ENCODE measurements around the gene OR52N2. TPM values are rescaled to one million over a fixed set of nuclear protein-coding genes. Genes with fewer than 3 reads are reported as not detected.

Gene OR52N2
- total RNA-seq, 1 donor from 2014 or later: not detected

DNA sequence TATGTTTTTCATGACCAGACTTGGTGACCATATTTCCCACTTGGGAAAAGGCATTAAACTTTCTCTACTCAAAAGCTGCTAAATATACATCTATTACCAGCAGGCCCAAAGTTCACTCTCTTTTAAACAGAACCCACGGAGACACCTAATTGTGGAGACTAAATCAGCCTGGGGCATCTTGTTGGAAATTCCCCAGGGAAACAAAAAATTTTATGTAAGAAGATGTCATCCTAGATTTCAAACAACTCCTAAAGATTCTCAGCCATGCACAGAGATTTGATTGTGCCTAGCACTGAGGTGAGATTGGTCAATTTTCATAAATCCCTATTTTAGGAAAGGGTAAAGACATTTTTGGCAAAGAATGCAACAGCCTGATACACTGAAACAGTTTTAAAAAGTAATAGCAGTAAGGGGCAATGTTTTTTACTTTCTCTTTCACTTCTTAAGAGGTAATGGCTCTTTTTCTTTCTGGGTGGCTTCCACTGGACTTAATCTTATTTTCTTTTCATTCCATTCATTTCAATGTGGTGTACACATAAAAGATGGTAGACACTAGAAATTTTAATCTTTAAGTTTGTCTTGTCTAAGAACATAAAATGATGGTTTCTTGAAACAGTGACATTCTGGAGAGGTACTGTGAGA is 9.6 kb downstream of the OR52N2 start:
- TF ChIP-seq POLR2AphosphoS5 (IDR thresholded peaks at IDR 0.05; ENCODE audit: insufficient read depth in 1 of 2, low read depth in 1 of 2) (no peak), POLR2A (IDR thresholded peaks at IDR 0.05) (no peak)
- TF ChIP-seq, protein P1, sequence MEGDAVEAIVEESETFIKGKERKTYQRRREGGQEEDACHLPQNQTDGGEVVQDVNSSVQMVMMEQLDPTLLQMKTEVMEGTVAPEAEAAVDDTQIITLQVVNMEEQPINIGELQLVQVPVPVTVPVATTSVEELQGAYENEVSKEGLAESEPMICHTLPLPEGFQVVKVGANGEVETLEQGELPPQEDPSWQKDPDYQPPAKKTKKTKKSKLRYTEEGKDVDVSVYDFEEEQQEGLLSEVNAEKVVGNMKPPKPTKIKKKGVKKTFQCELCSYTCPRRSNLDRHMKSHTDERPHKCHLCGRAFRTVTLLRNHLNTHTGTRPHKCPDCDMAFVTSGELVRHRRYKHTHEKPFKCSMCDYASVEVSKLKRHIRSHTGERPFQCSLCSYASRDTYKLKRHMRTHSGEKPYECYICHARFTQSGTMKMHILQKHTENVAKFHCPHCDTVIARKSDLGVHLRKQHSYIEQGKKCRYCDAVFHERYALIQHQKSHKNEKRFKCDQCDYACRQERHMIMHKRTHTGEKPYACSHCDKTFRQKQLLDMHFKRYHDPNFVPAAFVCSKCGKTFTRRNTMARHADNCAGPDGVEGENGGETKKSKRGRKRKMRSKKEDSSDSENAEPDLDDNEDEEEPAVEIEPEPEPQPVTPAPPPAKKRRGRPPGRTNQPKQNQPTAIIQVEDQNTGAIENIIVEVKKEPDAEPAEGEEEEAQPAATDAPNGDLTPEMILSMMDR (IDR thresholded peaks at IDR 0.05): no peak
- peaks cover 7% of the 10 kb centered on the region for H3K4me1 ChIP-seq
- DNase-seq (ENCODE audit: extremely low spot score in 2 of 2): no peak
- no peak overlapping the region for H3K27ac ChIP-seq
- intact Hi-C loops (cut with DNase I): no loop called here
- no peak overlapping the region for H3K4me3 ChIP-seq
- H3K27me3 ChIP-seq: no peaks in the 10 kb centered on the region
- H3K9me3 ChIP-seq: no peaks in the 10 kb centered on the region
- H3K36me3 ChIP-seq: no peaks in the 10 kb centered on the region

DNA sequence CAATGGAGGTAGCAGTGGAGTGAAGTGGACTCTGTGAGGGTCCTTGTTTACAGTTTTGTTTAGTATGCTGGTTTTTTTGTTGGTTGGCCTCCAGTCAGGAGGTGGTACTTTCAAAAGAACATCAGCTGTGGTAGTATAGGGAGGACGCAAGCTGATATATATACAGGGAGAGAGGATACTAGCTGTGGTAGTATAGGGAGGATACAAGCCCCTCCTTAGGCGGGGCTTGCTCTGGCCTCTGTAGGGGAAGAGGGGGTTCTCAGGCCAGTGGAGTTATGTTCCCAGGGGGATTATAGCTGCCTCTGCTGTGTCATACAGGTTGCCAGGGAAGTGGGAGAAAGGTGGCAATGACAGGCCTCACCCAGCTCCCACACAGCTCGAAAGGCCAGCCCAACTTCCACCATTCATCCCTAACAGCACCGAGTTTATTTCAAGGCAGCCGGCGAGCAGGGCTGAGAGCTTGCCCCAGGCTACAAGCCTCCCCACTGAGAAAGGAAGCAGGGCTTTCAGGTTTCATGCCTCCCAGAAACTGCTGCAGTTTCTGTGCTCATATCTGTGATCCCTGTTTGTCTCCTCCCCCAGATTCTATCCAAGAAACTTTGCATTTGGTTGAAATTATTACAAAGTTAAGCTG is 22.6 kb downstream of the OR52N2 start:
- Histone ChIP-seq H3K9me3 (no peaks in the 10 kb centered on the region), H3K36me3 (no peaks in the 10 kb centered on the region), H3K4me1 (no peaks in the 10 kb centered on the region), H3K27ac (no peak overlapping the region), H3K4me3 (no peak overlapping the region), H3K27me3 (no peaks in the 10 kb centered on the region)
- TF ChIP-seq, protein P1 (IDR thresholded peaks at IDR 0.05): no peak
- TF ChIP-seq POLR2AphosphoS5 (IDR thresholded peaks at IDR 0.05; ENCODE audit: insufficient read depth in 1 of 2, low read depth in 1 of 2): no peak
- TF ChIP-seq POLR2A (IDR thresholded peaks at IDR 0.05): no peak
- intact Hi-C loops (cut with DNase I): no loop called here
- no peak for DNase-seq (ENCODE audit: extremely low spot score in 2 of 2)

DNA sequence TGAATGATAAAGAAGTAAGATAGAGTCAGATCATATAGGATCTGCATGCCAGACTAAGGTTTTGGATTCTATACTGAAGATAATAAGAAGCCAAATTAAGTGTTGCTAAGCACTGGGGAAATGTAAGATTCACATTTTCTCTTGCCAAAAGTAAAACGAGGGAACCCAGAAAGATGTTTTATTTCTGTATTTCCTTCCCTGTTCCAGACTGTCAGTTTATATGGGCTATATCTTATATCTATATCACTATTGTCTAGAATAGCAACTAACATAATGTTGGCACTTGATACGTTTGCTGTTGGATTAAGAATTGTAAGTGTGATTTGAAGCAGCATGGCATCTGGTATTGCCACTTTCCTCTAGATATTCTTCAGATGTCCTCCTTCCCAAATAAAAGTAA is 24.7 kb downstream of the OR52N2 start:
- no peak for DNase-seq (ENCODE audit: extremely low spot score in 2 of 2)
- intact Hi-C loops (cut with DNase I): no loop called here
- Histone ChIP-seq H3K27me3 (no peaks in the 10 kb centered on the region), H3K27ac (no peak overlapping the region), H3K36me3 (no peaks in the 10 kb centered on the region), H3K4me3 (no peak overlapping the region), H3K4me1 (no peaks in the 10 kb centered on the region), H3K9me3 (no peaks in the 10 kb centered on the region)
- TF ChIP-seq POLR2AphosphoS5 (IDR thresholded peaks at IDR 0.05; ENCODE audit: insufficient read depth in 1 of 2, low read depth in 1 of 2) (no peak), POLR2A (IDR thresholded peaks at IDR 0.05) (no peak)
- TF ChIP-seq, protein P1 (IDR thresholded peaks at IDR 0.05): no peak

DNA sequence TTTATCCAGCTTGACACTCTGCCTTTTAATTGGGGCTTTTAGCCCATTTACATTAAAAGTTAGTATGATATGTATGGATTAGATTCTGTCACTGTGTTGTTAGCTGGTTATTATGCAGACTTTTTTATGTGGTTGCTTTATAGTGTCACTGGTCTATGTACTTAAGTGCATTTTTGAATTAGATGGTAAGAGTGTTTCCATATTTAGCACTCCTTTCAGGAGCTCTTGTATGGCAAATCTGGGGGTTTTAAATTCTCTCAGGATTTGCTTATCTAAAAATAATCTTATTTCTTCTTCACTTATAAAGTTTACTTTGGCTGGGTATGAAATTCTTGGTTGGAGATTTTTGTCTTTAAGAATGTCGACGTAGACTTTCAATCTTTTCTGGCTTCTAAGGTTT is 29.0 kb downstream of the OR52N2 start:
- DNase-seq (ENCODE audit: extremely low spot score in 2 of 2): no peak
- no peaks in the 10 kb centered on the region for H3K36me3 ChIP-seq
- H3K27me3 ChIP-seq: no peaks in the 10 kb centered on the region
- intact Hi-C loops (cut with DNase I): no loop called here
- H3K4me1 ChIP-seq: no peaks in the 10 kb centered on the region
- no peak overlapping the region for H3K27ac ChIP-seq
- no peaks in the 10 kb centered on the region for H3K9me3 ChIP-seq
- no peak overlapping the region for H3K4me3 ChIP-seq
- TF ChIP-seq POLR2AphosphoS5 (IDR thresholded peaks at IDR 0.05; ENCODE audit: insufficient read depth in 1 of 2, low read depth in 1 of 2) (no peak), POLR2A (IDR thresholded peaks at IDR 0.05) (no peak)
- TF ChIP-seq, protein P1 (IDR thresholded peaks at IDR 0.05): no peak

DNA sequence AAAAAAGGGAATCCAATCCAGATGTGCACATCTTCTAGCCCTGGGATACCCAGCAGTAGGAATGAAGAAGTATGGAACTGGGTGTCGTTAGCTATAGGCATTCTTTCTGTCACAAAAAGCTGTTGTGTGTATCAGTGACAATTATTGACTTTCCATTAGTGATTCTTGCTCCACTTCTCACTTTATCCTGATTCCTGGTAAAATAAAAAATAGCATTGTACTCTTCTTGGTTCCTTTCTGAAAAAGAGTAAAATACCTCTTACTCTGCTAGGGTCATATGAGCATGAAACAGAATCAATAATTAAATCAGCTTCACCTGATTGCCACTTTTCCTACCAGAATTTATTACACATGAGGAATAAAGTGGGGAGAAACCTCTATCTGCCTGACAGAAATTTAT is 33.1 kb downstream of the OR52N2 start, which contains the start of gene OR52E6:
TSS of gene OR52E6 (minus strand) at position 101 of the 400 bp plus-strand sequence. CDS start at position 101, 0 bp downstream.
- no peak for DNase-seq (ENCODE audit: extremely low spot score in 2 of 2)
- TF ChIP-seq POLR2AphosphoS5 (IDR thresholded peaks at IDR 0.05; ENCODE audit: insufficient read depth in 1 of 2, low read depth in 1 of 2): no peak
- no peak for TF ChIP-seq POLR2A (IDR thresholded peaks at IDR 0.05)
- TF ChIP-seq, protein P1 (IDR thresholded peaks at IDR 0.05): no peak
- Histone ChIP-seq H3K36me3 (no peaks in the 10 kb centered on the region), H3K27ac (no peak within 1 kb of the TSS), H3K9me3 (no peaks in the 10 kb centered on the region), H3K4me3 (no peak within 1 kb of the TSS), H3K27me3 (no peaks in the 10 kb centered on the region), H3K4me1 (no peaks in the 10 kb centered on the region)
- intact Hi-C loops (cut with DNase I): no loop called here

All from vagina (tissue), 2 donors.